ES-I3 (cell line): Measurements from ENCODE around the gene TCF25.

ENCODE experiments used
- H3K36me3 ChIP-seq: 2 replicates; pipeline ENCODE4 v1.6.1; 2013; ENCODE audit warnings: mild to moderate bottlenecking, low read length, control low read depth, moderate library complexity; ENCODE audit not compliant: insufficient read depth
- H3K4me1 ChIP-seq: 2 replicates; pipeline ENCODE4 v1.6.1; 2013; ENCODE audit warnings: mild to moderate bottlenecking, control low read depth, low read length; ENCODE audit not compliant: insufficient read depth
- H3K9ac ChIP-seq: 2 replicates; pipeline ENCODE4 v1.6.1; 2013; ENCODE audit warnings: low read depth, mild to moderate bottlenecking, low read length, moderate library complexity
- H3K9me3 ChIP-seq: 2 replicates; pipeline ENCODE4 v1.6.1; 2013; ENCODE audit warnings: mild to moderate bottlenecking, low read length, moderate library complexity; ENCODE audit not compliant: control insufficient read depth, insufficient read depth

TCF25 gene

DNA sequence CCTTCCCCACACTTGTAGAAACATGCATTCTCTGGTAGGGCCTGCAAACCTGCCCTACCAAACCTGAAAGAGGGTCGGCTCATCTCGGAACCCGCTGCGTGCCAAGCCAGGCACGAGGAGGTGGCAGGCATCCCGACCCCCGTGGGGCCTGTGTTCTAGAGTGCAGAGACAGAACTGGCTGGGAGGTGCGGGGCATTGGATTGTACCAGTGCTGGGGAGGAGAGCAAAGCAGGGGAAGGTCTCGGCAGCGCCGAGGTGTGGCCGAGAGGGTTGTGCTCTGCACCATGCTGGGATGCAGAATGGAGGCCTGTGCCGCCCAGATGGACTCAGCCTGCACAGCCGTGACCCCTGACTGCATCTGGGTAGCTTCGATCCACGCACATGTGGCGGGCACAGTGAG is 27.5 kb downstream of the TCF25 start:
- Histone ChIP-seq H3K4me1 (no peaks in the 10 kb centered on the region), H3K36me3 (peaks cover 8% of the 10 kb centered on the region; the same call in 1 of the 2 replicates), H3K9ac (no peak overlapping the region), H3K9me3 (no peaks in the 10 kb centered on the region)

DNA sequence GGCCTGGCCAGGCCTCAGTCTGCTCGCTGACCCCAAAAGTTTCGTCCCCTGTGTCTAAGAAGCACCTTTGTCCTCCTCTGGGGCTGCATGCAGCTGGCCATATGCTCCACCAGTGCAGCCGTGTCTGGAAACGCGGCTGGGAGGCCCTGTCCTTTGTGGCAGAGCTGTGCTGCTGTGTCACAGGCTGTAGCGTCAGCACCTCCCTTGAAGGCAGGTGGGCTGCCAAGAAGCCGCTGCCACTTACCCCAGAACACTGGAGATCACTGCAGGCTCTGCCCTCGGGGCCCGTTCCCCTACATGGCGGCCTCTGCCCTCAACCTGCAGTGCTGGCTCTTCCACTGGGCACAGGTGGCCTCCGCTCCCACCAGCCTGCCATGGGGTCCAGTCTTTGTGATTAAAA is 29.6 kb downstream of the TCF25 start:
- no peaks in the 10 kb centered on the region for H3K4me1 ChIP-seq
- peaks cover 10% of the 10 kb centered on the region; the same call in 1 of the 2 replicates for H3K36me3 ChIP-seq
- no peaks in the 10 kb centered on the region for H3K9me3 ChIP-seq
- no peak overlapping the region for H3K9ac ChIP-seq

DNA sequence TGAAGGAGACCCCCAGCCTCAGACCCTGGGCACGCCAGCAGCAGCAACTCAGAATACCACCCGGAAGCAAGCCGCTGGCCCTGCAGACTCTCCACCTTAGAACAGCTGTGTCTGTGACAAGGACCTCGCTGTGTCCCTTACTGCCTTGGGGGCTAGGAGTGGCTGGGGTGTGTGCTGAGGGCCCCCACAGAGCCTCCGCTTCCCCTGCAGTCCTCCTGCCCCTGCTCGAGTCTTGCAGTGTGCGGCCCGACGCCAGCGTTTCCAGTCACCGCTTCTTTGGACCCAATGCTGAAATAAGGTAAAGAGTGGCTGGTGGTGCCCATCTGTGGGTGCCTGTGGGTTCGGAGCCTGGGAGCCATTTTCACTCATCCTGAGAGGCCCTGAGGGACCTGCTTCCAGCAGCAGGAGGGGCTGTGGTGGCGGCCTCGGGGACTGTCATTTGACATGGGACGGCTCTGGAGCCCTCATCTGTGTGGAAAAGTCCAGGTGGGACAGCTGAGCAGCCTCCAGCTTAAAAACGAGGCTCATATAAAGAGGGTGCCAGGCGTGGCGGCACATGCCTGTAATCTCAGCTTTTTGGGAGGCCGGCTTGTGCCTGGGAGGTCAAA is 30.6 kb downstream of the TCF25 start:
- Histone ChIP-seq H3K36me3 (peaks cover 8% of the 10 kb centered on the region), H3K9me3 (no peaks in the 10 kb centered on the region), H3K4me1 (no peaks in the 10 kb centered on the region), H3K9ac (no peak overlapping the region)

DNA sequence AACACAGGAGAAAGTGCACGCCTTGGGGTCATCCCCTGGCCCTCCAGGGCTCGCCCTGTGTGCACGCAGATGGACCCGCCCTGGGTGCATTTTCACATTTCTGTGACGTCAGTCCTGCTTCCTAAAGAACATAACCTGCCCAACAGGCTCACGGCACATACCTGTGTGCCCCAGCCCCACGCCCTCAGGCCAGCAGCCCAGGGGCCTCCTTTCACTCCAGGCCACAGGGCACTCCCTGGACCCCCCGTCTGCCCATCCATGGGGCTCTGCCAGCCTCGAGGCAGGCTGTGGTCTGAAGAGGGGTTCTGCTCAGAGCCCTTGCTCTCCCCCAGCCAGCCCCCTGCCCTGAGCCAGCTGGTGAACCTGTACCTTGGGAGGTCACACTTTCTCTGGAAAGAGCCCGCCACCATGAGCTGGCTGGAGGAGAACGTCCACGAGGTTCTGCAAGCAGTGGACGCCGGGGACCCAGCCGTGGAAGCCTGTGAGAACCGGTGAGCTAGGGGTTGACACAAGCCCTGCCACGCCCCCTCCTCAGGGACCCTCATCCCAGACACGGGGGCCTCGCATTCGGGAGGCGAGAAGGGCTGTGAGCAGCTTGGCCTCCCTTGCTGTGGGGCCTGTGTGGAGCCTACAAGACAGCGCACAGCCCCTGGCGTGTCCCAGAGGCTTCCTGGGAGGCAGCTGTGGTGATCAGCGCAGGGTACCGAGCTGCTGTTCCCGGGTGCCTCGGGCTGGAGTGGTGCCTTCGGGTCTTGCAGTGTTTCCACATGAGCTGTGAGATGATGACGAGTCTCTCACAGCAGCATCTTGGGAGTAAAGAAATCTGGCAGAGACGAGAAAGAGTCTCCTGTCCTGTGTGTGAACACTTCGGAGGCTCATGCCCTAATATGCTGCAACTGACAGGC is 31.5 kb downstream of the TCF25 start:
- Histone ChIP-seq H3K36me3 (peaks cover 5% of the 10 kb centered on the region), H3K9me3 (no peaks in the 10 kb centered on the region)

DNA sequence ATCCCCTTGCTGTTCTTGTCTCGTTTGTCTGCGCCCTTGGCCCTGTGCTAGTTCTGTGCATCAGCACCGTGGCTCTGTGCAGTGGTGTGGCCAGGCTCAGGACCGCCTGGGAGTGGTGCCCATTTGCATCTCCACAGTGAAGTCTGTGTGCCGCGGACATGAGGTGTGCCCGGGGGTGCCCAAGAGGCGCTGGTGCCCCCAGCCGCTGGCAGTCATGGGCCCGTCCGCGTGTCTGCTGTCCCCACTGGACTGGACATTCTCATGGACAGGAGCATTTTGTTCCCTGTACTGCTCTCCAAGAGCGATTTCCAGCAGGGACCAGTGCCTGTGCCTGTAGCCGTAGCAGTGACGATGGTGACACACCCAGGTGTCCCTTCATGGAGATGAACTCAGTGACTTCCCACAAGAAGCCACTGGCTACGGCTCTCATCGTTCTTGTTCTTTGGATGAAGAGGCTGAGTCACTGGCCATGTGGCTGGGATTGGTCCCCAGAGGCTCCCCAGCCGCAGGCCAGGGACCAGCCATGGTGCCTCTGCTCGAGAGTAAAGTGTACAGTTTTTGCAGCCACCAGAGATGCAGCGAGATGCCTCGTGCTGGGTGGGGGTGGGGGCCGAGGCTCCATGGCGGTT is 32.2 kb downstream of the TCF25 start:
- H3K4me1 ChIP-seq: no peaks in the 10 kb centered on the region; the same call in 1 of the 2 replicates
- no peak overlapping the region for H3K9ac ChIP-seq
- H3K9me3 ChIP-seq: no peaks in the 10 kb centered on the region
- H3K36me3 ChIP-seq: peaks cover 4% of the 10 kb centered on the region

More for the DNA sequence above, 31.5 kb downstream of the TCF25 start:
- H3K4me1 ChIP-seq: no peaks in the 10 kb centered on the region; the same call in 1 of the 2 replicates
- no peak overlapping the region for H3K9ac ChIP-seq

DNA sequence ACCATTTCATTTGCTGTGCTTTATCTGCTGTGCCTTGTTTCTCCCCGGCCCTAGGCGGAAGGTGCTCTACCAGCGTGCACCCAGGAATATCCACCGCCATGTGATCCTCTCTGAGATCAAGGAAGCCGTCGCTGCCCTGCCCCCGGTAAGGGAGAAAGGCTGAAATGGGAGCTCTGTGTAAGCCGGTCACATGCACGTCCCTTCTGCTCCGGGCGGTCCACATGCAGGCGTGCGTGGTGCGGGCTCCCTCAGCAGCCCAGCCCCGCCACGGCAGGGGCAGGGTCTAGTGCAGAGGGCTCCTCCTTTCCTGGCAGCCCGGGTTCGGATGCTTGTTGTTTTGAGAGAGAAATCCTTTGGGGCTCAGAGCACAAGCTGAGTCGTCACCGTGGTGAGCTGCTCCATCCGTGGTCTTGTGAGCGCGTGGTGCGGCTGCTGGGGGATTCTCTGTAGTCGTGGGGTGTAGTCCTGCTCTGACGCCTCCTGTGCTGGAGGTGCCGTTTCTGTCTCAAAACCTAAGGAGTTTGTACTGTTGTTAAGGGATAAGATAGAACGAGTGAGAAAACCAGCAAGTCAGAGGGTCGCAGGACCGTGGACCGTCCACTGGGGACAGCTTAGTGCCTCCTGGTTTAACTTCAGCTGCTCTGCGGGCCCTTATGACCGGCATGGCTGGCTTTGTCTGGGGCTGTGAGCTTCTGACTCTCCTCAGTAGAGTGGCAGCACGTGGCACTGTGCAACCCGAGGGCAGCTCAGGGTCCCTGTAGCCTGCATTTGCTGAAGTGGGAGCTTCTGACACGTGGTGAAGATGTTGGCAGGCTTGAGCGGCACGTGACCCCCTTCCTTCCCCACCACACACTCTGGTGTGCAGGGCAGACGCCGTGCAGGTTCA is 33.0 kb downstream of the TCF25 start:
- Histone ChIP-seq H3K4me1 (no peaks in the 10 kb centered on the region; the same call in 1 of the 2 replicates), H3K9me3 (no peaks in the 10 kb centered on the region), H3K36me3 (peaks cover 4% of the 10 kb centered on the region), H3K9ac (no peak overlapping the region)

DNA sequence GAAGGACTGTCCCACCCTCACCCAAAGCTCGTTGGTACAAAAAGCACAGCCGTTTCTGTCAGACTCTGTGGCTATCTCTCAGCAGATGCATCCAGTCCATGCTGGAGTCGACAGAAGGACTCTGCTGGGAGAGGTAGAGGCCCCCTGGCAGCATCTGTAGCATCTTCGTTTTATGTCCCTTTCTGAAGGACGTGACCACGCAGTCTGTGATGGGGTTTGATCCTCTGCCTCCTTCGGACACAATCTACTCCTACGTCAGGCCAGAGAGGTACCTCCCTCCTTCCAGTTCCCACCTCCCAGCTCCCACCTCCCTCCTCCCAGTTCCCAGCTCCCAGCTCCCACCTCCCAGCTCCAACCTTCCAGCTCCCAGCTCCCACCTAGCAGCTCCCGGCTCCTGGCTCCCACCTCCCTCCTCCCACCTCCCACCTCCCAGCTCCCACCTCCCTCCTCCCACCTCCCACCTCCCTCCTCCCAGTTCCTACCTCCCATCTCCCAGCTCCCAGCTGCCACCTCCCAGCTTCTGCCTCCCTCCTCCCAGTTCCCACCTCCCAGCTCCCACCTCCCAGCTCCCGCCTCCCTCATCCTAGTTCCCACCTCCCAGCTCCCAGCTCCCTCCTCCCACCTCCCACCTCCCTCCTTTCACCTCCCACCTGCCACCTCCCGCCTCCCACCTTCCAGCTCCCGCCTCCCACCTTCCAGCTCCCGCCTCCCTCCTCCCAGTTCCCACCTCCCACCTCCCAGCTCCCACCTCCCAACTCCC is 33.8 kb downstream of the TCF25 start:
- Histone ChIP-seq H3K36me3 (peaks cover 4% of the 10 kb centered on the region), H3K4me1 (no peaks in the 10 kb centered on the region; the same call in 1 of the 2 replicates), H3K9ac (no peak overlapping the region), H3K9me3 (no peaks in the 10 kb centered on the region)

DNA sequence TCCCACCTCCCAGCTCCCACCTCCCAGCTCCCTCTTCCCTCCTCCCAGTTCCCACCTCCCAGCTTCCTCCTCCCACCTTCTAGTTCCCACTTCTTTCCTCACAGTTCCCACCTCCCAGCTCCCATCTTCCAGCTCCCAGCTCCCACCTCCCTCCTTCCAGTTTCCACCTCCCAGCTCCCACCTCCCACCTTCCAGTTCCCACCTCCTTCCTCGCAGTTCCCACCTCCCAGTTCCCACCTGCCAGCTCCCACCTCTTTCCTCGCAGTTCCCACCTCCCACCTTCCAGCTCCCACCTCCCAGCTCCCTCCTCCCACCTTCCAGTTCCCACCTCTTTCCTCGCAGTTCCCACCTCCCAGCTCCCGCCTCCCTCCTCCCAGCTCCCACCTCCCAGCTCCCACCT is 34.8 kb downstream of the TCF25 start:
- Histone ChIP-seq H3K36me3 (peaks cover 4% of the 10 kb centered on the region), H3K9ac (no peak overlapping the region), H3K9me3 (no peaks in the 10 kb centered on the region), H3K4me1 (no peaks in the 10 kb centered on the region; the same call in 1 of the 2 replicates)

DNA sequence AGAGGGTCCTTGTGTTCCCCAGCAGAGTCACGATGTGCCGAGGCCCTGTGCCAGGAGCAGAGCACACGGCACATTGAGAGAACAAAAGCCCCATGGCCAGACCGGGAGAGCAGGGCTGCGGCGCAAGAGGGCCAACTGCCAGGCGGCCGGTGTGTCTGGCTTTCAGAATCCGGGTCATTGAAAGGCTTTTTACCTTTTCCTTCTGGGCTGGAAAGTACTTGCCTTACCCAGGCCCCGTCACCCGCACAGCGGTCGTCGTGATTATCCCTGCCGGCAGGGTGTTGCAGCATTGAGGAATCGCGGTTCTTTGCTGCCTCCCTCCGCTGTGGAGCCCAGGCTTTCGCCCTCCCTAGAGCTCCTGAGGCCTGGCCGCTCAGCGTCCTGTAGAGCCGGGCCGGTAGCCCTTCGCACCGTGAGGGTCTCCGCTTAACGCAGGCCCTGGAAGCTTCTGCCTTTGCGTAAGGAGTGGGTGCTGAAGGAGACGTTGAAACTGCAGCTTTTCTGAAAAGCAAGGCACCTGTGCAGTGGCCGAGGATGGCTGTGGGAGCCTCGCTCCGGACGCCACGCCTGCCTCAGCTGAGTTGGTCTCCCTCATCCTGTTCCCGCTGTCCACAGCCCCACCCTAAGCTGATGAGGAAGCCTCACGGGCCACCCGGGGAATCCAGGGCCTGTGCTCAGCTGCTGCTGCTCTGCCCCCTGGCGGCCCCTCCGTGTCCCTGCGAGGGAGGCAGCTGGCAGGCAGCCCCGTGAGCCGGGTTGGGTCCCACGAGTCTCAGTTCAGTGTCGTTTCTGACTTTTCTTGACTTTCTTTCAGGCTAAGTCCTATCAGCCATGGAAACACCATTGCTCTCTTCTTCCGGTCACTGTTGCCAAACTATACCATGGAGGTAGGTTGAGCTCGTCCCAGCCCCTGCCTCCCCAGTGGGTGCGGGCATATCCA is 36.7 kb downstream of the TCF25 start:
- H3K9me3 ChIP-seq: no peaks in the 10 kb centered on the region
- H3K4me1 ChIP-seq: no peaks in the 10 kb centered on the region; the same call in 1 of the 2 replicates
- H3K36me3 ChIP-seq: peaks cover 4% of the 10 kb centered on the region
- no peak overlapping the region for H3K9ac ChIP-seq

DNA sequence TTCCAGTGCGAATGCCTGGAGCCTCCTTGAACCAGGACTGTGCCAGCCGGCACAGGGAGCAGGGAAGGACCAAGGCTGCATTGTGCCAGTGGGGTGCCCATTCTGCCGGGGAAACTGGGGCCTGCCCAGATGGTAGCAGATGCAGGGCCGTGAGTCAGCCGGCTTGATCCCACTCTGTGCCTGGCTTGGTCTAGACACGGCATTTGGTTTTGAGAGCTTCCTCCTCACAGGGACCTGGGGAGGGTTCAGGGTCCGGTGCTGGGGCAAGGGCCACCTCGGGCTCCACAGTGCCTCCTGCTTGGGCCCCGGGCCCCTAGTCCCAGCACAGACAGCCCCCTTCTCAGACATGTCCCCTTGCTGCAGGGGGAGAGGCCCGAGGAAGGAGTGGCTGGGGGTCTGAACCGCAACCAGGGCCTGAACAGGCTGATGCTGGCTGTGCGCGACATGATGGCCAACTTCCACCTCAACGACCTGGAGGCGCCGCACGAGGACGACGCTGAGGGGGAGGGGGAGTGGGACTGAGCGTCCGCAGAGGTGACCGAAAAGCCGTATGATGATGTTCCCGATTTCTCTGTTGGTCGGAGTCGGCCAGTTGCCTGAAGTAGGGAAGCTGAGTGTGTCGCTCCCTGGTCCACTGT is 37.4 kb downstream of the TCF25 start:
- H3K4me1 ChIP-seq: no peaks in the 10 kb centered on the region; the same call in 1 of the 2 replicates
- H3K9ac ChIP-seq: no peak overlapping the region
- no peaks in the 10 kb centered on the region for H3K9me3 ChIP-seq
- H3K36me3 ChIP-seq: peaks cover 4% of the 10 kb centered on the region

DNA sequence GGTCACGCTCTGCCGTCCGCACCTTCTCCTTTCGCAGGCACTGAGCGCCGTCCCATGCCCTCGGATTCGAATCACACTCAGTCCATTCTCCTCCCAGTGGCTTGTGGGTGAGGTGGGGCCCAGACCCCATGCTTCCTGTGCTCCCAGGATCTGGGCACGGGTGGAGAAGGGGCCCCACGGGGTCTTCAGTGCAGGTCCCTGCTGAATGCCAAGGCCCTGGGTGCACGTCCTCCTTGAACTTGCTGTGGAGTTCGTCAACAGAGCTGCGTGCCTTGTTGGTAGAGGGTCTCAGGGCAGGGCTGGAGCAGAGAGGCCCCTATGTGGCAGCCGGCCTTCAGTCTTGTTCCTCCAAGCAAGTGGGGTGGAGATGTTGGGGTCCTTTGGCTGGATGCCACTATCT is 38.0 kb downstream of the TCF25 start:
- peaks cover 4% of the 10 kb centered on the region for H3K36me3 ChIP-seq
- H3K9me3 ChIP-seq: no peaks in the 10 kb centered on the region
- no peak overlapping the region for H3K9ac ChIP-seq
- H3K4me1 ChIP-seq: no peaks in the 10 kb centered on the region; the same call in 1 of the 2 replicates

DNA sequence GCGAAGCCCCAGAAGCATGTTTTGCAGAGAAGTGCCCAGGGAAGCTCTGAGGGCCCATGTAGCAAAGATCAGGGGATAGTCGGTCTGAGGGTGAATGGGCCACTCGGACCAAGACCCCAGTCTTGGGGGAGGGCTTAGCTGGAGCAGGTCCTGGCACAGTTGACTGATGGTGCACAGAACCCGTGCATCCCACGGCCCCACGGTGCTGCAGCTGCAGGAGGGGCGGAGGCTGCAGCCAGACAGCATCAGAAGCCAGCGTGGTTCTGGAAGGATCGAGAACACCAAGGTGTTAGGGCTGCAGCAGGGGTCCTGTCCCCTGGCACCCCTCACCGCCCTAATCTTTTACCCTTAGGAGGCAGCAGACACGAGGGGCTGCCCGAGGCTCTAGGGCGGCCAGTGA is 38.8 kb downstream of the TCF25 start:
- Histone ChIP-seq H3K9ac (no peak overlapping the region), H3K4me1 (no peaks in the 10 kb centered on the region; the same call in 1 of the 2 replicates), H3K9me3 (no peaks in the 10 kb centered on the region), H3K36me3 (no peaks in the 10 kb centered on the region; the same call in 1 of the 2 replicates)
